Spleen (tissue), 7 donors: ENCODE measurements around the gene KIF1C.

ENCODE experiments used
- POLR2AphosphoS5 ChIP-seq, 3 donors: sonication (generic); formaldehyde crosslinking; IDR thresholded peaks; one replicate each; pipeline ENCODE4 v1.5.1; 2017; ENCODE audit warnings: antibody characterized with exemption in 3 of 3
- TF ChIP-seq, protein P1 (sequence below), 11 experiments: fragments of 200-600 bp in 7 of 11; fragments of 450-650 bp in 4 of 11; sonication (generic) in 4 of 11; IDR thresholded peaks in 8 of 11; conservative IDR thresholded peaks in 3 of 11; 1 replicate in 7 of 11; 2 replicates in 4 of 11; pipeline versions ENCODE4 v1.4.0 to v1.8.0; 2016 to 2021; ENCODE audit warnings: antibody characterized with exemption in 11 of 11, inconsistent platforms in 4 of 11, mild to moderate bottlenecking in 1 of 11
- donor health status: DM: no; HTN: no; CAD: no; lungs with moderate emphysema.
- donor health status: DM: no; HTN: no; CAD: no.
- donor health status: DM: no; HTN: no; CAD: no.

DNA sequence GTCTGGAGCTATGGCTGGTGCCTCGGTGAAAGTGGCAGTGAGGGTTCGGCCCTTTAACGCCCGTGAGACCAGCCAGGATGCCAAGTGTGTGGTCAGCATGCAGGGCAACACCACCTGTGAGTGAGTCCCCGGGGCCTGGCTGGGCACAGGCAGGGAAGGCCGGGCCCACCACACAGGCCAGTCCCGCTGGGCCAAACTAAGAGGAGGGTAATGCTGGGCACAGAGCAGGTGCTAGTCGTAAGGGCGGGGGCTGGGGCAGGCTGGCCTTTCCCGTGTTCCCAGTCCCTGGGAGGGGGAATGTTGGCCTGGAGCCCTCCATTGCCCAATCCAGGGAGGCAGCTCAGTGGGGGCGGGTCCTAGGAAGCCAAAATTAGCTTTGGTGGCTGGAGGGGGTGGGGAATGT, 2.5 kb downstream of the KIF1C start:
- TF ChIP-seq, protein P1, sequence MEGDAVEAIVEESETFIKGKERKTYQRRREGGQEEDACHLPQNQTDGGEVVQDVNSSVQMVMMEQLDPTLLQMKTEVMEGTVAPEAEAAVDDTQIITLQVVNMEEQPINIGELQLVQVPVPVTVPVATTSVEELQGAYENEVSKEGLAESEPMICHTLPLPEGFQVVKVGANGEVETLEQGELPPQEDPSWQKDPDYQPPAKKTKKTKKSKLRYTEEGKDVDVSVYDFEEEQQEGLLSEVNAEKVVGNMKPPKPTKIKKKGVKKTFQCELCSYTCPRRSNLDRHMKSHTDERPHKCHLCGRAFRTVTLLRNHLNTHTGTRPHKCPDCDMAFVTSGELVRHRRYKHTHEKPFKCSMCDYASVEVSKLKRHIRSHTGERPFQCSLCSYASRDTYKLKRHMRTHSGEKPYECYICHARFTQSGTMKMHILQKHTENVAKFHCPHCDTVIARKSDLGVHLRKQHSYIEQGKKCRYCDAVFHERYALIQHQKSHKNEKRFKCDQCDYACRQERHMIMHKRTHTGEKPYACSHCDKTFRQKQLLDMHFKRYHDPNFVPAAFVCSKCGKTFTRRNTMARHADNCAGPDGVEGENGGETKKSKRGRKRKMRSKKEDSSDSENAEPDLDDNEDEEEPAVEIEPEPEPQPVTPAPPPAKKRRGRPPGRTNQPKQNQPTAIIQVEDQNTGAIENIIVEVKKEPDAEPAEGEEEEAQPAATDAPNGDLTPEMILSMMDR (IDR thresholded peaks at IDR 0.05 in 8 of 11, conservative IDR thresholded peaks at IDR 0.05 in 3 of 11): no peak
- peak in 1 of 3 donors; percentile 11 for TF ChIP-seq POLR2AphosphoS5 (IDR thresholded peaks at IDR 0.05)
